Calu3 (cell line): ENCODE results near the gene ANKS1B. TPM values are rescaled to one million over a fixed set of nuclear protein-coding genes. Genes with fewer than 3 reads are reported as not detected.
"Not testable (repeated sequence)": the region's sequence is repeated elsewhere in the genome, so short reads cannot be mapped to it uniquely, and the experiment has no call there.

Source experiments
- BruUV-seq: library from RNA; stranded (reverse); fragments of 400-500 nt; replicated peaks from 2 replicates; lab custom pipeline; 2021; lab: Mats Ljungman, UMichigan
- CTCF ChIA-PET: fragments of 300-600 bp; sonication (Branson Sonifier 250); formaldehyde crosslinking; loops from one replicate; lab custom pipeline; 2022; ENCODE audit warnings: antibody characterized with exemption; lab: Charles Lee
- DNase-seq: peaks from one replicate; pipeline ENCODE4 v3.0.0; 2022
- H3K27ac Mint-ChIP-seq: one replicate; pipeline ENCODE4 v1.8.0; 2022; ENCODE audit warnings: mixed read lengths; ENCODE audit not compliant: unreplicated experiment
- H3K27me3 Mint-ChIP-seq: one replicate; pipeline ENCODE4 v1.8.0; 2022; ENCODE audit warnings: mixed read lengths; ENCODE audit not compliant: unreplicated experiment
- H3K36me3 Mint-ChIP-seq: one replicate; pipeline ENCODE4 v1.8.0; 2022; ENCODE audit warnings: mild to moderate bottlenecking, moderate library complexity, mixed read lengths; ENCODE audit not compliant: insufficient read depth, unreplicated experiment
- H3K4me1 Mint-ChIP-seq: one replicate; pipeline ENCODE4 v1.8.0; 2022; ENCODE audit warnings: mild to moderate bottlenecking, low read depth, mixed read lengths; ENCODE audit not compliant: unreplicated experiment
- H3K4me3 Mint-ChIP-seq: one replicate; pipeline ENCODE4 v1.8.0; 2022; ENCODE audit warnings: mild to moderate bottlenecking, low read depth, moderate library complexity, mixed read lengths; ENCODE audit not compliant: unreplicated experiment
- H3K9me3 Mint-ChIP-seq: one replicate; pipeline ENCODE4 v1.8.0; 2022; ENCODE audit warnings: low read depth, mixed read lengths; ENCODE audit not compliant: unreplicated experiment
- intact Hi-C: fragments of 100-400 bp; cut with micrococcal nuclease; formaldehyde crosslinking; loops from one replicate; pipeline ENCODE4 v1.10.0; 2022; ENCODE audit not compliant: unreplicated experiment
- total RNA-seq: library from RNA; stranded (reverse); gene quantifications from 2 replicates; pipeline ENCODE4 v1.2.3, GENCODE V29; 2022
- TF ChIP-seq, protein P1 (sequence below): fragments of 200-600 bp; IDR thresholded peaks from one replicate; pipeline ENCODE4 v1.8.0; 2022; ENCODE audit warnings: antibody characterized with exemption; ENCODE audit not compliant: unreplicated experiment

ANKS1B gene
- total RNA-seq, 1 experiment from 2014 or later, result 1.7 TPM

DNA sequence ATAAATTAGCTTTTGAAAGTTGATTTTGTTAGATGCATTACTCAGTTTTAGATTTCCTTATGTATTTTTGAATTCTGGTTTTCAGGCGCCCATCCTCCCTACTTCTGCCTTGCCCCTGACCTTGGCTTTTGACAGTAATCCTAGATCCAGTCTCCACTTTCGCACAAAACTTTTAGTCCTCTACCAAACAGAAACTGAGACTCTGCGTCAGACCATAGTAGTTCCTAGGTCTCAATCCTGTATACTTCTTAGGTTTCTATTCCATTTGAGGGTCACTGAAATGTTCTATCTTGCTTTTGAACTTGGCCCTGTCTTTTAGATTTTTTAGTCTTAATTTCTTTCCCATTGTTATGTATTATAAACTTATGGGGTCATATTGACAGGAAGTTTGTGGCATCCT, 645.1 kb downstream of the ANKS1B start:
- H3K4me3 Mint-ChIP-seq, result no peak overlapping the region
- no peaks in the 10 kb centered on the region for H3K27me3 Mint-ChIP-seq
- intact Hi-C loops, result no loop called here
- CTCF ChIA-PET, result no interaction called here
- no peaks in the 10 kb centered on the region for H3K36me3 Mint-ChIP-seq
- no peak for DNase-seq
- TF ChIP-seq, protein P1, sequence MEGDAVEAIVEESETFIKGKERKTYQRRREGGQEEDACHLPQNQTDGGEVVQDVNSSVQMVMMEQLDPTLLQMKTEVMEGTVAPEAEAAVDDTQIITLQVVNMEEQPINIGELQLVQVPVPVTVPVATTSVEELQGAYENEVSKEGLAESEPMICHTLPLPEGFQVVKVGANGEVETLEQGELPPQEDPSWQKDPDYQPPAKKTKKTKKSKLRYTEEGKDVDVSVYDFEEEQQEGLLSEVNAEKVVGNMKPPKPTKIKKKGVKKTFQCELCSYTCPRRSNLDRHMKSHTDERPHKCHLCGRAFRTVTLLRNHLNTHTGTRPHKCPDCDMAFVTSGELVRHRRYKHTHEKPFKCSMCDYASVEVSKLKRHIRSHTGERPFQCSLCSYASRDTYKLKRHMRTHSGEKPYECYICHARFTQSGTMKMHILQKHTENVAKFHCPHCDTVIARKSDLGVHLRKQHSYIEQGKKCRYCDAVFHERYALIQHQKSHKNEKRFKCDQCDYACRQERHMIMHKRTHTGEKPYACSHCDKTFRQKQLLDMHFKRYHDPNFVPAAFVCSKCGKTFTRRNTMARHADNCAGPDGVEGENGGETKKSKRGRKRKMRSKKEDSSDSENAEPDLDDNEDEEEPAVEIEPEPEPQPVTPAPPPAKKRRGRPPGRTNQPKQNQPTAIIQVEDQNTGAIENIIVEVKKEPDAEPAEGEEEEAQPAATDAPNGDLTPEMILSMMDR, result no peak
- no peak overlapping the region for H3K27ac Mint-ChIP-seq
- no TSS peak for BruUV-seq
- no peaks in the 10 kb centered on the region for H3K4me1 Mint-ChIP-seq
- H3K9me3 Mint-ChIP-seq, result no peaks in the 10 kb centered on the region

DNA sequence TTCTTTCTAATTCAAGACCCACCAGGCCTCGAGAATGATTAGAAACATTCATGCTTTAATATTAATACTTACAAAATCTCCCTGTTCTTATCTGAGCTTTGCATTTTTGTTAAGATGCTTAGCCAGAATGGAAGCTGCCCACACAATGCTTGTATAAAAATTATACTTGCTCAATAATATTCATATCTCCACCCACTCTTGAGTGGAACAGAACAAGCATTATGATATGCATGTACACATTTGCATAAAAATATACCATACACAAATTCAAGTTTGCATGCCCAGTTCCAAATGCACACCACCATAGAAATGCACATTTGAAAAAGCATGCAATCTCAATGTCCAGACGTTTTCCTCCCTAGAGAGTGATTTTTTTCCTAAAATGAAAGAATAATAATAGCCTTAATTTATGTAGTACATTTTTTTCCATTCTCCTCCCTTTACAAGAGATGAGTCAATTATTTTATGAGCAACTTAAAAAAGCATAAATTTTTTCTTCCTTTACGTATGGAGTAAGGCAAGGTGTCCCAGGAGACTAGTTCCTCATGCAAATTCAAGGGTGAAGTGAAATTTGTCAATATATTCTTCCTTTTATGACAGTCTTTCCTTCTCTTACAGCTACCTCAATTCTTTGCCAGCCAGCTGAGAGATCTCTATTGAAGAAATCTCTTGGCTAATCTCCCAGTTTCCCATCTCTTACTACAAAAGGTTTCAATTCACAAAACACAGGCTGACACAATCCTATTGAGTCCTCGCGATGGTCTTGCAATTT, 650.3 kb downstream of the ANKS1B start:
- intact Hi-C loops, result no loop called here
- no peaks in the 10 kb centered on the region for H3K27me3 Mint-ChIP-seq
- H3K4me3 Mint-ChIP-seq, result no peak overlapping the region
- H3K9me3 Mint-ChIP-seq, result no peaks in the 10 kb centered on the region
- BruUV-seq, result no TSS peak
- no peak overlapping the region for H3K27ac Mint-ChIP-seq
- TF ChIP-seq, protein P1, result no peak
- CTCF ChIA-PET, result no interaction called here
- H3K36me3 Mint-ChIP-seq, result no peaks in the 10 kb centered on the region
- no peak for DNase-seq
- no peaks in the 10 kb centered on the region for H3K4me1 Mint-ChIP-seq

DNA sequence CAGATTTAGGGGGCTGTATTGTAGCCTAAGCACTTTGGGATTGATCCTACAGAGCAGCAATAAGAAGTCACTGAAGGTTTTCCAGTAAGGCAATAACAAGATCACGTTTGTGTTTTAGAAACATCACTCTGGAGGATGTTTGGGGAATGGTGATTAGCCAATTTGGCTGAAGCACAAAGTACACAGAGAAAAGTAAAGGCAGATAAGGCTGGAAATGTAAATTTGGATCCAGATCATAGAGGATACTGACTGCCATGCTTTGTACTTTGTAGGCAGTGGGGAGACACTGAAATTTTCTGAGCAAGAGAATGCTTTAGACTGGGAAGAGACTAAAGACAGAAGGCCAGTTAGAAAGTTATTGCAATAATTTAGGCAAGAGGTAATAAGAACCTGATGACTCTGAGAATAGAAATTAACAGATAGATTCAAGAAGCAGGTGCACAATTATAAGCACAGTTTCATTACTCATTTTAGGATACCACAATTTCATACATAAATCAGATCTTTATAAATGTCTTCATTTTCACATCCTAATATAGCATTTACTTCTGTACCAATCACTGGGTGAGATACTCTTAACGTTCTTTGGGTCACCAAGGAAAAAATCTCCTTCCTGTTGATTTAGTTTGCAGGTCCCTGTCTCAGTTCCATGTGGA, 651.7 kb downstream of the ANKS1B start:
- Mint-ChIP-seq H3K27me3 (no peaks in the 10 kb centered on the region), H3K4me3 (no peak overlapping the region), H3K27ac (no peak overlapping the region), H3K4me1 (no peaks in the 10 kb centered on the region), H3K36me3 (no peaks in the 10 kb centered on the region), H3K9me3 (no peaks in the 10 kb centered on the region)
- no TSS peak for BruUV-seq
- no peak for DNase-seq
- TF ChIP-seq, protein P1, result no peak
- CTCF ChIA-PET, result no interaction called here
- intact Hi-C loops, result no loop called here

DNA sequence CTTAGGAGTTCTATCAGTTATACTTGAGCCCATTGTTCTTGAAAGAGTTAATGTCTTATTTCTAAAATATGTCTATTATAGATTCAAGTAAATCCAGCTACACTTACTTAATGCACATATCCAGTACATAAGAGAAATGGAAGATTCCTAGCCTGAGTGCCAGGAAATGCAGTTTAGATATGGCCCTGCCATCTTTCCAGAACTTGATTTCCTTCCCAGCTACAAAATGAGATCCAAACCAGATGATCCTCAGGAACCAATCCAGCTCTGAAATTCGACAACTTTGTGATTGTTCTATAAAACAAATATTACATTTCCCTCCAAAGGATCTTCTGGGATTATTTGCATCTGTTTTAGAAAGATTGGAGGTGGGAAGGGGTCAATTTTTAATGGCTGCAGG, 654.5 kb downstream of the ANKS1B start:
- no peaks in the 10 kb centered on the region for H3K36me3 Mint-ChIP-seq
- H3K4me1 Mint-ChIP-seq, result no peaks in the 10 kb centered on the region
- BruUV-seq, result no TSS peak
- no peak for DNase-seq
- H3K4me3 Mint-ChIP-seq, result no peak overlapping the region
- H3K27me3 Mint-ChIP-seq, result no peaks in the 10 kb centered on the region
- intact Hi-C loops, result no loop called here
- H3K27ac Mint-ChIP-seq, result no peak overlapping the region
- no peaks in the 10 kb centered on the region for H3K9me3 Mint-ChIP-seq
- CTCF ChIA-PET, result no interaction called here
- TF ChIP-seq, protein P1, result no peak

DNA sequence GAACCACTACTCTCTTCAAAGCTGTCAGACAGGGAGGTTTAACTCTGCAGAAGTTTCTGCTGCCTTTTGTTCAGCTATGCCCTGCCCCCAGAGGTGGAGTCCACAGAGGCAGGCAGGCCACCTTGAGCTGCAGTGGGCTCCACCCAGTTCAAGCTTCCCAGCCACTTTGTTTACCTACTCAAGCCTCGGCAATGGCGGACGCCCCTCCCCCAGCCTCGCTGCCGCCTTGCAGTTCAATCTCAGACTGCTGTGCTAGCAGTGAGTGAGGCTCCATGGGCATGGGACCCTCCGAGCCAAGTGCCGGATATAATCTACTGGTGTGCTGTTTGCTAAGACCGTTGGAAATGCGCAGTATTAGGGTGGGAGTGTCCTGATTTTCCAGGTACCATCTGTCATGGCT, 663.5 kb downstream of the ANKS1B start:
- H3K36me3 Mint-ChIP-seq, H3K27me3 Mint-ChIP-seq, intact Hi-C loops, DNase-seq, H3K4me3 Mint-ChIP-seq, H3K4me1 Mint-ChIP-seq, BruUV-seq, H3K27ac Mint-ChIP-seq: not testable (repeated sequence)
- CTCF ChIA-PET, result interaction anchor here (0.6 kb wide), 1 partner anchor 752 kb away, joined by 3 read pairs; no protein-coding TSS in a partner anchor
- peaks cover 15% of the 10 kb centered on the region for H3K9me3 Mint-ChIP-seq
